ENCODE measurements around the gene STAG3.

DNA sequence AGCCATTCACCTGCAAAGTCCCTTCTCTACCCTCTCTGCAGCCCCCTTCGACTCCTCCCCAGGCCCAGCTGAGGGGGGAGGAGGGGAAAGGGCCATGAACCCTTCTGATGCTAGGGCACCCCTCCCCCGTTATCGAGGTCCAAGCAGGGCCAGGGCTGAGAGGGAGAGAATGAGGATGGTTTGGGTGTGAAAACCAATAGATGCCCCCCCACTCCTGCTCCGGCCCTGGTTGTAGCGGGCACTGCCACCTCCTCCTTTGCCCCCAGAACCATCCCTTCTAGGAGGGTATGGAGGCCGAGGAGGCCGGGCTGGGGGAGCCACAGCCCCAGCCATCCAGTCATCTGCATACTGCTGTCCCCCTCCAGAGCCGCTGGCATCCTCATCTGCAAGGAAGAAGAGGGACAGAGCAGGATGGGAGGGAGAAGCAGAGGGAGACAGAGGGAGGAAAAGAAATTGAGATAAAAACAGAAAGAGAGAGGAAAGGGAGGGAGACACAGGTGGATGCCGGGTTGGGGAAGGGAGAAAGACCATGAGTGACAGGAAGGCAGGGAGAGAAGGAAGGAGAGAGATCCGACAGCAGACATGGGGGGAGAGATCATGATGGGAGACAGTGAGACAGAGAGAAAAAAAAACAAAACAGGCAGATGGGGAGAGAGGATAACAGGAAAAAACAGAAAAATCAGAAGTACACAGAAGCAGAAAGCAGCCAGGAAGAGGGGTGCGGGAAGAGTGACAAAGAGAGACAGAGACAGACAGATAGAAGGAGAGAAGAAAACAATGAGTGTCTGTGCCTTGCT lies 7.4 kb upstream of the STAG3 start:
- TF ChIP-seq, protein P1, sequence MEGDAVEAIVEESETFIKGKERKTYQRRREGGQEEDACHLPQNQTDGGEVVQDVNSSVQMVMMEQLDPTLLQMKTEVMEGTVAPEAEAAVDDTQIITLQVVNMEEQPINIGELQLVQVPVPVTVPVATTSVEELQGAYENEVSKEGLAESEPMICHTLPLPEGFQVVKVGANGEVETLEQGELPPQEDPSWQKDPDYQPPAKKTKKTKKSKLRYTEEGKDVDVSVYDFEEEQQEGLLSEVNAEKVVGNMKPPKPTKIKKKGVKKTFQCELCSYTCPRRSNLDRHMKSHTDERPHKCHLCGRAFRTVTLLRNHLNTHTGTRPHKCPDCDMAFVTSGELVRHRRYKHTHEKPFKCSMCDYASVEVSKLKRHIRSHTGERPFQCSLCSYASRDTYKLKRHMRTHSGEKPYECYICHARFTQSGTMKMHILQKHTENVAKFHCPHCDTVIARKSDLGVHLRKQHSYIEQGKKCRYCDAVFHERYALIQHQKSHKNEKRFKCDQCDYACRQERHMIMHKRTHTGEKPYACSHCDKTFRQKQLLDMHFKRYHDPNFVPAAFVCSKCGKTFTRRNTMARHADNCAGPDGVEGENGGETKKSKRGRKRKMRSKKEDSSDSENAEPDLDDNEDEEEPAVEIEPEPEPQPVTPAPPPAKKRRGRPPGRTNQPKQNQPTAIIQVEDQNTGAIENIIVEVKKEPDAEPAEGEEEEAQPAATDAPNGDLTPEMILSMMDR (IDR thresholded peaks at IDR 0.05; ENCODE audit: poor library complexity), result no peak
- TF ChIP-seq EZH2phosphoT487 (IDR thresholded peaks at IDR 0.05; ENCODE audit: low read depth, severe bottlenecking, unreplicated experiment) (no peak), EZH2 (IDR thresholded peaks at IDR 0.05; ENCODE audit: borderline replicate concordance) (no peak)
